NCI-H1436 (cell line): ENCODE results near the gene OSBPL9.
"Not testable (repeated sequence)": the region's sequence is repeated elsewhere in the genome, so short reads cannot be mapped to it uniquely, and the experiment has no call there.

ENCODE experiments used
- DNase-seq: peaks from one replicate; lab custom pipeline; 2025; lab: John Stamatoyannopoulos, UW

OSBPL9 gene

DNA sequence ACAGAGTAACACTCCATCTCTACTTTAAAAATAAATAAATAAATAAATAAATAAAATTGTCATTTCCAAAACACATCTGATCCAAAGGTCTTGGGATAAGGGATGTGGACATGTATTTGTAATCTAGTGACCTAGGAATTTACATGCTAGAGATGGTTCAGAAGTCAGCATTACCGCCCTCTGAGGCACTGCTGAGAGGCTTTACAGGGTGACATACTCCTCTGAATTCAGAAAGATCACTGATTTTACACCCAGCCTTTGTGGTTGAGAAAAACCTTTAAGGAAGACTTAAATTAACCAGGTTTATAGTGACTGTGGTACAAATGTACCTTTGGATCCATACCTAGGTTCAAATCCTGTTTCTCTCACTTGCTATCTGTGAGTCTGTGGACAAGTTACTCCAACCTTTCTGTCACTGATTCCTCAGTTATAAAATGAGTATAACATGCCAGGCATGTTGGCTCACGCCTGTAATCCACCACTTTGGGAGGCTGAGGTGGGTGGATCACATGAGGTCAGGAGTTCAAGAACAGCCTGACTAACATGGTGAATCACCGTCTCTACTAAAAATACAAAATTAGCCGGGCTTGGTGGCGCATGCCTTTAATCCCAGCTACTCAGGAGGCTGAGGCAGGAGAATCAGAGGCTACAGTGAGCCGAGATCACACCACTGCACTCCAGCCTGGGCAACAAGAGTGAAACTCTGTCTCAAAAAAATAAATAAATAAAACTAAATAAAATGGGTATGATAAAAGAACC lies 20.1 kb downstream of the OSBPL9 start:
- no peak for DNase-seq

GRCh38 chr1:51638350-51638749 lies 21.5 kb downstream of the OSBPL9 start:
- no peak for DNase-seq

GRCh38 chr1:51639694-51640093 lies 22.8 kb downstream of the OSBPL9 start:
- no peak for DNase-seq

- no peak for DNase-seq
Observed at GRCh38 chr1:51641096-51641495, 24.2 kb downstream of the OSBPL9 start.

DNA sequence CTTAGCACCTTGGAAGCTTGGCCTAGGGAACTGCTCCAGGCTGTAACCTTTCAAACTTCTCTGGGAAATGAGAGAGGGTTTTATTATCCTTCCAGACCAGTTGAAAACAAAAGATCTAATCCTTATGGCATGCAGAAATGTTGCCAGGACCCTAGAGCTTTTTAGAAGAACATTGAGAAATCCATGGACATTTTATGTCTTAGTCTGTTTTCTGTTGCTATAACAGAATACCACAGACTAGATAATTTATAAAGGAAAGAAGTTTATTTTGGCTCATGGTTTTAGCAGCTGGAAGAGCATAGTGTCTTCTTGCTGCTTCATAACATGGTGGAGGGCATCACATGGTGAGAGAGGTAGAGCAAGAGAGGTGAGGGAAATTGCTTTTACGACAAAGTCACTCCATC lies 25.8 kb downstream of the OSBPL9 start:
- no peak for DNase-seq

- peak; percentile 71 for DNase-seq
Observed at GRCh38 chr1:51643362-51643761, 26.5 kb downstream of the OSBPL9 start.

- no peak for DNase-seq
Observed at GRCh38 chr1:51644020-51644419, 27.1 kb downstream of the OSBPL9 start.

- DNase-seq: no peak
Observed at GRCh38 chr1:51644533-51645197, 27.8 kb downstream of the OSBPL9 start.

GRCh38 chr1:51646592-51646991 lies 29.7 kb downstream of the OSBPL9 start:
- DNase-seq: not testable (repeated sequence)

- peak; percentile 13 for DNase-seq
Observed at GRCh38 chr1:51648180-51649109, 31.6 kb downstream of the OSBPL9 start.

- DNase-seq: no peak
Observed at GRCh38 chr1:51649593-51650091, 32.8 kb downstream of the OSBPL9 start.

DNA sequence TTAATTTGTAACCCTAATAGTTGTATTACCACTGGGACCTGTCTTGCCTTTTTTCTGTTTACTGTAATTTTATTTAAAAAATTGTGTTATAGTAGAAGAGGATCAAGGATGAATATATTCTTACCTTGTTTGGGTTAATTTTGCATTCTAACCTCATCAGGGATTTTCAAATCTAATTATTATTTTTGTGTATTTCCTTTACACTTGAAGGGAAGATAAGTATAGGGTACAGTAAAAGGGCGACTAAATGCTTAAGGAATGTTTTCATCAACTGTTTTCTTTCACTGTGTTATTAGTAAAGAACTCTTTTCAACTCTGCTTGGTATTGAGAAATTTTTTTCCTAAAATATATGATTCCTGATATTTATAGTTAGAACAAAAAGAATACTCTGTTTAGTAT lies 33.3 kb downstream of the OSBPL9 start:
- DNase-seq: no peak

- DNase-seq: no peak
Observed at GRCh38 chr1:51651552-51651942, 34.7 kb downstream of the OSBPL9 start.

- DNase-seq: no peak
Observed at GRCh38 chr1:51652599-51652998, 35.7 kb downstream of the OSBPL9 start.

GRCh38 chr1:51653127-51653526 lies 36.2 kb downstream of the OSBPL9 start:
- DNase-seq: no peak

GRCh38 chr1:51654000-51654399 lies 37.1 kb downstream of the OSBPL9 start:
- DNase-seq: no peak

- DNase-seq: no peak
Observed at GRCh38 chr1:51656374-51656773, 39.5 kb downstream of the OSBPL9 start.

- no peak for DNase-seq
Observed at GRCh38 chr1:51660580-51660979, 43.7 kb downstream of the OSBPL9 start.

GRCh38 chr1:51661081-51661518 lies 44.2 kb downstream of the OSBPL9 start:
- DNase-seq: no peak

DNA sequence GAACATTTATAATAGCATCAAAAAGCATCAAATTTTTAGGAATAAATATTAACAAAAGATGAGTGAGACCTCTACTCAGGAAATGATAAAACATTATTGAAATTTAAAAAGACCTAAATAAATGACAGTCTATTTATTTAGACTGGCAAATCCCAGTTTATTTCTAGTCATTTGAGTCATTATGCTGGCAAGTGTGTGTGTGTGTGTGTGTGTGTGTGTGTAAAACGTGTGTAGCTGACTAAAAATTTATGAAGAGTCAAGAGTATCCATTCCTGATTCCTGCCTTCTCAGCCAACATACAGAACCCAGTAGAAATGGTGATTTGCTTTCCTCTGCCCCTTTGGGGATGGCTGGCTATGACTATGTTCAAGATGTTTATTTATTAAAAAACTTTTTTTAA lies 46.2 kb downstream of the OSBPL9 start:
- no peak for DNase-seq

GRCh38 chr1:51663721-51664120 lies 46.8 kb downstream of the OSBPL9 start:
- no peak for DNase-seq
